GM21423 (cell line): ENCODE data around the gene SEMG2.

ENCODE experiments used
- ATAC-seq: cut with Tn5 transposase; IDR thresholded peaks from one replicate; pipeline ENCODE4 v1.9.1; 2021; ENCODE audit warnings: mild to moderate bottlenecking, moderate library complexity; ENCODE audit not compliant: unreplicated experiment

Gene SEMG2, protein sequence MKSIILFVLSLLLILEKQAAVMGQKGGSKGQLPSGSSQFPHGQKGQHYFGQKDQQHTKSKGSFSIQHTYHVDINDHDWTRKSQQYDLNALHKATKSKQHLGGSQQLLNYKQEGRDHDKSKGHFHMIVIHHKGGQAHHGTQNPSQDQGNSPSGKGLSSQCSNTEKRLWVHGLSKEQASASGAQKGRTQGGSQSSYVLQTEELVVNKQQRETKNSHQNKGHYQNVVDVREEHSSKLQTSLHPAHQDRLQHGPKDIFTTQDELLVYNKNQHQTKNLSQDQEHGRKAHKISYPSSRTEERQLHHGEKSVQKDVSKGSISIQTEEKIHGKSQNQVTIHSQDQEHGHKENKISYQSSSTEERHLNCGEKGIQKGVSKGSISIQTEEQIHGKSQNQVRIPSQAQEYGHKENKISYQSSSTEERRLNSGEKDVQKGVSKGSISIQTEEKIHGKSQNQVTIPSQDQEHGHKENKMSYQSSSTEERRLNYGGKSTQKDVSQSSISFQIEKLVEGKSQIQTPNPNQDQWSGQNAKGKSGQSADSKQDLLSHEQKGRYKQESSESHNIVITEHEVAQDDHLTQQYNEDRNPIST

DNA sequence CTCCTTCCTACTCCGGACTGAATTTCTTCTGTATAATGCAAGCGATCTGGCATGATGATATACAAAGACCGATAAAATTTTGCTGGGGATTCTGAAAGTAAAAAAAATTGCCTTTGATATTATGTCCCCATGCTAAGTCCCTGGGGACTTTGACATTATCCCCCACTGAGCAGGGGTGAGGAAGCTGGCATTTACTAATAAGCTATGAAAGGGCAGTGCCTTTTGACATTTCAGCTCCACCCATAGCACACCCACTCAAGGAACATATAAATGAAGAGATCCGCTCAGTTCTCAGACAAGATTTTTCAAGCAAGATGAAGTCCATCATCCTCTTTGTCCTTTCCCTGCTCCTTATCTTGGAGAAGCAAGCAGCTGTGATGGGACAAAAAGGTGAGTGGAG, at the start of gene SEMG2:
Gene SEMG2, plus strand, starts transcription at position 298 of the 400 bp plus-strand sequence. Its CDS starts 17 bp downstream, at position 315.
- no peak for ATAC-seq

DNA sequence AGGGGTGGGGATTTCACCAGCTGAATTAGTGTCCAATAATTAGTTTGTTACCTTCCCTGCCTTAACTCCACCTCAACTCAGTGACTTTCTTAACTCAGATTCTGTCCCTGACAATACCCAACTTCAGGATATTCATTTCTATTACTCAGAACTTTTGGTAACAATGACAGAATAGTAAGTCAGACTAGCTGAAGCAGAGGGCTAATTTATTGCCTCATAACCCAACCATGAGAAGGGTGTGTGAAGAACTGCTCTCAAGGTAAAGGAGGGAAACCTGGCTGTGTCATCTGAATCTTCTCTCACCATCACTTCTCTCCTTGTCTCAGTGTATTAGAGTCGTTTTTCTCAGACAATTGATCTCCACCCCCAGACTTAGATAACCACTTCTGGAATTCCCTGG, 47.7 kb upstream of the SEMG2 start:
- no peak for ATAC-seq

DNA sequence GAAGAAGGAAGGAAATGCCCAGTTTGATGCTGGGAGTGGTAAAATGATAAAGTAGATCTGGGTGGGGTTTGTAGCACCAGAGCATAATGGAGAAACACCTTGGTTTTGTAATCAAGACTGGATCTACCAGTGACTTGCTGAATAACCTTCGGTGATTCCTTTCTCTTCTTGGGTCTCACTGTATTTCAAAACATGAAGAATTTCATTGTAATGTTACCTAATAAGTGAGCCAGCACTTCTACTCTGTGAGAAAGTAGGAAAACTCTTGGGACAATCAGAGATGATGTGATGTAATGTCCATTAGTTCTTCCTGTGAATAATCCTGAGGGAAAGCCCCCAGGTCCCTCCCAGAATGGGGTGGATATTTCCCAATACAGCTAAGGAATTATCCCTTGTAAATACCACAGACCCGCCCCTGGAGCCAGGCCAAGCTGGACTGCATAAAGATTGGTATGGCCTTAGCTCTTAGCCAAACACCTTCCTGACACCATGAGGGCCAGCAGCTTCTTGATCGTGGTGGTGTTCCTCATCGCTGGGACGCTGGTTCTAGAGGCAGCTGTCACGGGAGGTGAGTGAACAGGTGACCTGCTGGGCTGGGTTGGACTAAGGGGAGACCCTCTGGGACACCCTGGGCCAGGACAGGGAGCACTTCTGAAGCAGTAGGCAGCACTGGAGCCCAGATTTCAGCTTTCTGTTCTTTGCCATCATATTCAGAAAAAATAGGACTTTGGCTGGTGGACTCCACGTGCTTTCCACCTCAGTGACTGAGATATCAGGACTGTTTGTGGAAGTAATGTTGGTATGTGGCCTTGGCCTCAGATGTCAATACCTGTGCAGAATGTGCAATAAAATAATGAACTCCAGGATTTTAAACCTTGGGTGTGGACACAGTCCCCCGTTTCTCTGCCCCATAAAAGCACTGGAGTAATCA, 46.5 kb upstream of the SEMG2 start, which contains the start of gene PI3:
Gene PI3, plus strand, starts transcription at position 469 of the 931 bp plus-strand sequence. Its CDS starts 21 bp downstream, at position 490.
- no peak for ATAC-seq

DNA sequence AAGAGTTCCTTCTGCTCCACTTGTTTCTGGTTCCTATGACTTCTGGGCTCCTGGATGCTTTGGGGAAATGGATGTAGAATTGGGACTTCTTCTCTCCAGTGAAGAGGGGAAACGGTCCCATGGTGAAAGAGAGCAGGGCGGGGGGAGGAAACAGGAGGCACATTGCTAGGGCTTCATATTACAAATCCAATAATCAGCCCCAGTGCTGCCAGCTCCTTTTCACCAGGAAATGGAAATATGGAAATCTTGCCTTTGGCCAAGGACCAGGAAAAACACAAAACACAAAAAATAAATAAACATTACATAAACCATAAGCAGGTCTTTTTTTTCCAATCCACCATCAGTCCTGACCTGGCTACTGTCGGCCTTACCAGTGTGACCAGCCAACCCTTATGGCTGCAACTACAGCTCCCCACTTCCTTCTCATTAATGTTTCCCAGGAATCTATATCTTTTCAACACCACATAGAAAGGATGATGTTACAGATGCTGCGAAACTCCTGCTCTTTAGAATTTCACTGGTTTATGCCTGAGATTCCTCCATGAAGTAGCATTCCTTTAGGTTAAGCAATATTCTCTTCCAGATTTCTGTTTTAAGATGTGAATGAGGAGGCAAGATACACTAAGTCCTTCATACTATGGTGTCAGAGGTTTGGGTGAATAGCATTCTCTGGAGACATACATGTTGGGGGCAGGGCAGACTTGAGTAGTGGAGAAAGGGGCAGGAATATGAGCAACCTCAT, 44.5 kb upstream of the SEMG2 start:
- no peak for ATAC-seq

DNA sequence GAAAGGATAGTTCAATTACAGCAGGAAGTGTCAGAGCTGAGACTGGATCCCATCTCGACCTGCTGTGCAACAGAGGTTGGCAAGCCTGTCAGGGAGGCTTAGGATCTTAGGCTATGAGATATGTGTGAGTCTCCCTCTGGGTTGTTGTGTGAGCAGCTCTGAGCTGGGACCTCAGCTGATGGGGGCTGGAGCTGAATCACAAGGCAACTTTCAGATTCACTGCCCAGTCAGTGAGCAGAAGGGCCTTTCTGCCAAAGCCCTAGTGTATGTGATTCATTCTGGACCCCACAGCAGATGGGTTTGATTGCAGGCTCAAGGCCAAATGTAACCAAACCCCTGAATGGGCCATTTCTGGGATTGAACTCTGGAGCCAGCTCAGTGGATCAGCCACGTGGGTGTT, 42.0 kb upstream of the SEMG2 start:
- ATAC-seq, result no peak

DNA sequence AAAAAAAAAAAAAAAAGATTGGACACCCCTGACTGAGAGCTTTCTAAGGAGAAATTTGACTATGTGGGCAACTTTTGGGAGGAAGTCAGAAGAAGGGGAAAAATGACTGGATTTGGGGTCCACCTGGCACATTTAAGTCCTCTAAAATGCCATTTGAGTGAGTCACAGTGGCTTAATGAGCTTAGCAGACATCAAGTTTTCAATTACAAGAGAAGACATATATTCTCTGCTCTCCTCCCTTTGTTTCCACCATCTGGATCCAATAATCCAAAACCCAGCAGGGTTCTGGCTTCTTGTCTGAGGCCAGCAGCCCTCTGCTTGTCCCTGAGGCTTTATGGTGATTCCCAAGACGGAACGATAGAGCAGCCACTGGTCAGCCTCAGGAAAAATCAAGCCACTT, 39.5 kb upstream of the SEMG2 start:
- ATAC-seq, result no peak

DNA sequence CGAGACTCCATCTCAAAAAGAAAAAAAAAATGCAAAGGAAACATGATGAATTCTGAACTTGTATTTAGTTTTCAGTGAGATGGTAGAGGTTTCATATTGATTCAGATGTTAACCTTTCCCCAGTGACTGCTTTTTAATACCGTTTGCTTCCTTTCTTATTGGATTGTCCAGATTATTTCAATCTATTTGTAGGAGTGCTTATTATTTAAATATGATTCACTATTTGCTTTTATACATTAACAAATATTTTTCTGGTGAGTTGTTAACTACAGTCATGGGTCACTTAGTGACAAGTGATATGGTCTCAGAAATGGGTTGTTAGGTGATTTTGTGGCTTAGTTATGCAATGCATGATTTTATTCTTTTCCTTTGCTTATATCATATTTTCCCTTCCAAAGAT, 38.1 kb upstream of the SEMG2 start:
- no peak for ATAC-seq

DNA sequence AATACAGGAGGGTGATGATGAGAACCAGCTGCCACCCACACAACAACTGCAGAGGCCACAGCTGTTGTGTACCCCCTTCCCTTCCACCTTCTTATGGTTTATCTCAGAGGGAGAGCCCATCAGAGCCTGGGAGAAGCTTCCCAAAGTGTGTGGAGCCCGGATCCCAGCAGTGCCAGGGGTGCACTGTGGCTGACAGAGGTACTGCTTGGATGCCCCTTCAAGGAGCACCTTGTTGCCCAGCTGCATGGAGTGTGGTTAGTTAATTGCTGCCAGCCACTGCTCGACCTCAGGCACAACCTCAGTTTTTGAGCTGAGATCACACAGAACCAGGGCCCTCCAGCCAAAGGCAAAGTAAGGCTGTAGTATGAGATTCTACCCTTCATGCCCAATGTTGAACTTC, 33.5 kb upstream of the SEMG2 start:
- no peak for ATAC-seq

DNA sequence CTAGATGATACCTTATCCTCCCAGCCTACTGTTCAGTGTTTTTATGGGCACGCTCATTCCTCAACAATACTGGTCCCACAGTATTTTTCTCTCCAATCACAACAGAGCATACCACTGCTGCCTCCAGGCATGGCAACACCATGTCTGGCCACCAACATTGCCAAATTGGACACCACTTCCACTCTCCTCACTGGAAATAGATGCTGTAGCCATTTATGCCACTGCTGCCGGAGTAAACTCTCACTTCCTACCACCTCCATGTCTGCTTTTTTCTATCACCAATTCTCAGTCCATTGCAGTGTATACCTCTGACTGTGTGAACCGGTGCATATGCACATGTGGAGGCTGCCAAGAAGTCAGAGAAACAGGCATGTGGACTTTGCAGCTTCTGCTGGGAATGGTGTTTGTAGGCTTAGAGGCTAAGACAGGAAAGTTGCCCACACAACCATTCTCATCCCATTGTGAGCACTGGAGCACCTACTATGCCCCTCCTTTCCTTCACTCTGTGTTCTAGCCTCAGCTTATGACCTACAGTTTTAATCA, 32.0 kb upstream of the SEMG2 start:
- no peak for ATAC-seq

DNA sequence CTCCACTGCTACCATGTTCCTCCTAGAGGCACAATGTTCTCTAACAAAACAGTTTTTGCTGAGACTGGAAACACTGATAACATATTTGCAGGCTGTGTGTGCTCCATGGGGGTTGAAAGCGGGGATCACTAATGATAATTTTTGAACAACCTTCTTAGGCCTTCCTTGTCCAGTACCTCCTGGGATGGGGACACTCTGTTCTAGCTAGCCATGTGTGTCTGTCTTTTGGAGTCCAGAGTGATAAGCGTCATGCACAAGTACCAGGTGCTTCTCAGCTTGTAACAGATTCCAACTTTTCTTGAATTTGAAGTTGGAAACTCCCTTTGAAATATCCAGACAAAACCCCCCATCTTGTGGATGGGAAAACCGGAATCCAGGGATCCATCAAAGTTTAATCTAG, 31.3 kb upstream of the SEMG2 start:
- ATAC-seq, result no peak

DNA sequence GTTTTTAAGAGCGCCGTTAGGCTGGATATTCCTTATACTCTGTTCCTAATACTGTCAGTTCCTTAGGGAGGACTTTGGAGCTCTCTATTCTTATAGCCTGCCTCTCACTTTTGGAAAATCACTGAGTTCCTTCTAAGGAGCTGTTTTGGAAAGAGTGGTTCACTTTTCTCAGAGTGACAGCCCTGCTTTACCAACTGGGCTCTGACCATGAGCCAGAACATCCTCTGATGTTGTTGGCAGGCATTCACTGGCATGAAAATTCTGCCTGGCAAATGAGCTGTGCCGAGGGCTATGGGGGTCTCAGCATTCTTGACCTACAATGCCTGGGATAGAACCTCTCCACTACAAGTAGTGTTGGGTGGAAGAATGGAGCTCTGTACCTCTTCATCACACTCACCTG, 29.2 kb upstream of the SEMG2 start:
- no peak for ATAC-seq

DNA sequence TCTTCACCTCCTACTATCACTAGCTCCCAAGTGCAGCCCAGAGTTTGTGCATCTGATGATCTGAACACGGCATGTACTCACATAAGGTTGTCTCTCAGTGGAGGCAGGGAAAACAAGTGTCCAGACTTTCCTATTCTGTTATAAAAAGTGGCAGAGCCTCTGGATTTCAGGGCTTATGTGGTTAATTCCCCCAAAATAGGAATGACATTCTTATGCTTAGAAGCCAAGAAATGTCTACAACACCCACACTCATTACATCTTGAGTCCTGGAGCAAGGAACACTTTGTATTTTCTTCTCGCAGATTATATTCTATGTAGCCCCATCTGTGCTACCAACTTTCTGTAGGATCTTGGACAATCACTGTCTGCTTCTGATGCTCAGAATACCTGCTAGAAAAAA, 27.8 kb upstream of the SEMG2 start:
- no peak for ATAC-seq

DNA sequence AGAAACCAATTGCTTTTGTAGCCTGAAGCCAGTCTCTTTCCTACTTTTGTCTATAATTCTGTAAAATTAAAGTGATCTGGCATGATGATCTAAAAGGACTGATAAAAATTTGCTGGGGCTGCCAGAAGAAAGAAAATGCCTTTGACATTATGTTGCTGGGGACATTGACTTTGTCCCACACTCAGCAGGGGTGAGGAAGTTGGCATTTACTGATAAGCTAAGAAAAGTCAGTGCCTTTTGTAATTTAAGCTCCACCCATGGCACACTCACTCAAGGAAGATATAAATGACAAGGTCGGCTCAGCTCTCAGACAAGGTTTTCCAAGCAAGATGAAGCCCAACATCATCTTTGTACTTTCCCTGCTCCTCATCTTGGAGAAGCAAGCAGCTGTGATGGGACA, 14.4 kb upstream of the SEMG2 start, which contains the start of gene SEMG1:
Gene SEMG1, plus strand, starts transcription at position 309 of the 400 bp plus-strand sequence. Its CDS starts 21 bp downstream, at position 330.
- no peak for ATAC-seq

DNA sequence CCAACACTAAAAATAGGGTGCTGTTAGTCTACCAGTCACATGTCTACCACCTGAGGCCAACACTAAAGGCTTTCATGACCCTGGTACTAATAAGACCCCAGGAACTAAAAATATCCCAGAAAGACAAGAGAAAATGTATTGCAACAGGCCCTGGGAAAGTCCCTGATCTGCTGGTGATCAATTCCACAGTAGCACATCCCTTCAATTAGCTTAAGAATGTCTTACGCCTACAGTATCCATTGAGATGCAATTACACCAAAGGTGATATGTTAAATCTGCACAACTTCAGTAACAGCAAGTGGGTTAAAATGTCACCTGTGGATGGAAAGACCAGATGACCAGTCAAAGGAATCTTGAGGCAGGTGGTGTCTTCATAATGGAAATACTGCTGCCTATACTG, 11.2 kb upstream of the SEMG2 start:
- no peak for ATAC-seq

DNA sequence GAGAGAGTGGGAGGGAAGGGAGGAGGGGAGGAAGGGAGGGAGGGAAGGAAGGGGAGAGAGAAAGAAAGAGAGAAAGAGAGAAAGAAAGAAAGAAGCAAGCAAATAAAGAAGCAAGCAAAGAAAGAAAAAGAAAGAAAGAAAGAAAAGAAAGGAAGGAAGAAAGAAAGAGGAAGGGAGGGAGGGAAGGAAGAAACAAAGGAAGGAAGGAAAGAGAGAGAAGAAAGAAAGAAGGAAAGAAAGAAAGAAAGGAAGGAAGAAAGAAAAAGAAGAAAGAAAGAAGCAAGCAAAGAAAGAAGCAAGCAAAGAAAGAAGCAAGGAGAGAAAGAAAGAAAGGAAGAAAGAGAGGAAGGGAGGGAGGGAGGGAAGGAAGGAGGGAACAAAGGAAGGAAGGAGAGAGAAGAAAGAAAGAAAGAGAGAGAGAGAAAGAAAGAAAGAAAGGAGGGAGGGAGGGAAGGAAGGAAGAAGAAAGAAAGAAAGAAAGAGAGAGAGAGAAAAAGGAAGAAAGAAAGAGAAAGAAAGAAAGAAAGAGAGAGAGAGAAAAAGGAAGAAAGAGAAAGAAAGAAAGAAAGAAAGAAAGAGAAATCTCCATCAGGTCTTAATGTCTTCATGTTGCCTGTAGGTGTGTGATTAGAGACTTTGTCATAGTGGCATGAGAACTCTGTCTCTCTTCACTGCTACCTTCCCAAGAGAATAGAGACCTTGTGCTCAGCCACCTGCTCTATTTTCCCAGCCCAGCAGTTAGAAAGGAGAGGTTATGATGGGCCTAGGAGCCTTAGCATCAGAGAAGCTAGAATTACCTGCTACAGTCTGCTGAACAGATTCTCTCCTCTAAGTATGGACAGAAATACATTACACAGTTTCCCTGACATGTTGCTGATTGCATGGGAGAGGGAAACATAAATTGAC, 9.4 kb upstream of the SEMG2 start:
- ATAC-seq, result no peak

DNA sequence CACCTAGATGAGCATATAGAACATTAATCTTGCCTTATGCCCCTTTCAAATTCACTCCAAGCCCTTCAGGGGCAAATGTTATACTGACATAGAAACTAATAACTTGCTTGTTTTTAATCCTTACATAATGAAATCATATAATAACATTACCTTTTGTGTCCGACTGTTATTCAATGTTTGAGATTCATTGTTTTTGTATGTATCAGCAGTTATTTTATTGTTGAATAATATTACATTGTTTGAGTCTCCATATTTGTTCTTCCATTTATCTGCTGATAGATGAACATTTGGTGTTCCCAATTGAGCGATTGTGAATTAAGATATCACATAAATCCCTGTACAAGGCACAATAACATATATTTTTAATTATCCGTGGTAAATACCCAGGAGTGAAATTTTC, 8.3 kb upstream of the SEMG2 start:
- ATAC-seq, result no peak

DNA sequence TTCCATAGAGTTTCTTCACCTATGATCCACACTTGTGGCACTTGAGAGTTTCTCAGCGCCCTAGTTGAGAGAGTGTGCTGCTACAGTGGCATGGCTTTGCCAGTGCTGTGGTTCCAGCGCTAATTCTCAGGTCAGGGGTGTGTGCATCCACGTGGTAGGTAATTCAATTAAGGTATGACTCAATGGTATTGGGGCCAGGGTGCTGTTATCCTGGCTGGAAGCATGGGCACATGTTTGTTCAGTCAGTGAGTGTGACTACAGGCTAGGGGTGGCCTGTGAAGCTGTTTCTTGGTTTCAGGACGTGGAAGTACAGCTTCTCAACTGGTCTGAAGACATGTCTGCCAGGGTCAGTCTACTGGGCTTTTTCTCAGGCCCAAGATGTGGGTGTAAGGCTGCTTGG, 3.0 kb upstream of the SEMG2 start:
- ATAC-seq, result no peak

DNA sequence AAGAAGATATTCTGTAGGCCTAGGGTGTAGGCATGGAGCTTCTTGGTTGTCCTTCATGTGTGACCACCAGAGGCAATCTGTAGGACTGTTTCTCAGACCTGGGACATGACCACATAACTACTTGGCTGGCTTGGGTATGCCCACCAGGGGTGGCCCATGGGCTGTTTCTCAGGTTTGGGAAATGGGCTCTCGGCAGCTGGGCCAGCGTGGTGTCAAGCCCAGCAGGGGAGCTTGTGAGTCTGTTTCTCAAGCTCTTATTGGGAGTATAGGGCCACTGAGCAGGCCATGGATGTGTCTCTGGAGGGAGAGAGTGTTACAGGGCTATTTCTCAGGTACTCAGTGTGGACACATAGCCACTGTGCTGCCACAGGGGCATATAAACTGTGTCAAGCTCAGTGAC, 2.5 kb upstream of the SEMG2 start:
- ATAC-seq, result no peak

DNA sequence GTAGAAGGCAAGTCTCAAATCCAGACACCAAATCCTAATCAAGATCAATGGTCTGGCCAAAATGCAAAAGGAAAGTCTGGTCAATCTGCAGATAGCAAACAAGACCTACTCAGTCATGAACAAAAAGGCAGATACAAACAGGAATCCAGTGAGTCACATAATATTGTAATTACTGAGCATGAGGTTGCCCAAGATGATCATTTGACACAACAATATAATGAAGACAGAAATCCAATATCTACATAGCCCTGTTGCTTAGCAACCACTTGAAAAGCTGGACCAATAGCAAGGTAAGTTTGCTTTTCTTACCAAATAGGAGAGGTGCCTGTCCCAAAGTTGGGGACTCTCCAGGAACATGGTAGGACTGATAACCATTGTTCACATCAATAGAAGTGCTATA, 2.0 kb downstream of the SEMG2 start:
- no peak for ATAC-seq
